Neural crest cell (in vitro differentiated cells): Measurements from ENCODE around the gene CCDC69. TPM values are rescaled to one million over a fixed set of nuclear protein-coding genes. Genes with fewer than 3 reads are reported as not detected.
A peak's percentile ranks its signal among the peaks of the same experiment; 100 is the strongest.

Experiments
- DNase-seq: peaks from one replicate; pipeline ENCODE4 v3.0.0; 2021; ENCODE audit warnings: low read depth, mixed read lengths, low spot score
- H3K27ac Mint-ChIP-seq: one replicate; pipeline ENCODE4 v1.8.0; 2021; ENCODE audit warnings: mild to moderate bottlenecking, mixed read lengths; ENCODE audit not compliant: unreplicated experiment
- H3K27me3 Mint-ChIP-seq: 2 replicates; pipeline ENCODE4 v1.8.0; 2021; ENCODE audit warnings: low read depth, mild to moderate bottlenecking, mixed read lengths
- H3K36me3 Mint-ChIP-seq: 2 replicates; pipeline ENCODE4 v1.8.0; 2021; ENCODE audit warnings: low read depth, mild to moderate bottlenecking, mixed read lengths
- H3K4me1 Mint-ChIP-seq: 2 replicates; pipeline ENCODE4 v1.8.0; 2021; ENCODE audit warnings: mixed read lengths
- H3K4me3 Mint-ChIP-seq: one replicate; pipeline ENCODE4 v1.8.0; 2021; ENCODE audit warnings: mild to moderate bottlenecking, mixed read lengths
- H3K9me3 Mint-ChIP-seq: 2 replicates; pipeline ENCODE4 v1.8.0; 2021; ENCODE audit warnings: mixed read lengths
- CTCF ChIP-seq: fragments of 200-600 bp; sonication (generic); conservative IDR thresholded peaks from 2 replicates; pipeline ENCODE4 v1.5.0; 2021; ENCODE audit warnings: antibody characterized with exemption, mild to moderate bottlenecking
- long read RNA-seq: library from polyadenylated mRNA; unstranded; transcript quantifications from one replicate; pipeline ENCODE4 v2.0.0, GENCODE V29; 2020
- total RNA-seq: library from RNA; stranded (reverse); gene quantifications from 2 replicates; pipeline ENCODE4 v1.2.1, GENCODE V29; 2021

The CCDC69 gene
- total RNA-seq, result 1.7 and 1.8 TPM in 2 replicates
- long read RNA-seq, result 0 reads

GRCh38 chr5:151223447-151224264, at the start of gene CCDC69:
Gene CCDC69, minus strand, starts transcription at chr5:151224092. Its CDS starts 122 bp downstream, at chr5:151223970.
- peak; percentile 69 for DNase-seq
- H3K4me3 Mint-ChIP-seq, result peak within 1 kb of the TSS; percentile 81
- H3K36me3 Mint-ChIP-seq, result no peaks in the 10 kb centered on the region
- H3K27ac Mint-ChIP-seq, result no peak within 1 kb of the TSS
- H3K27me3 Mint-ChIP-seq, result peaks cover 8% of the 10 kb centered on the region
- no peaks in the 10 kb centered on the region for H3K9me3 Mint-ChIP-seq
- TF ChIP-seq CTCF, result peak; percentile 35
- H3K4me1 Mint-ChIP-seq, result peaks cover 4% of the 10 kb centered on the region

GRCh38 chr5:151271336-151271735, 47.4 kb upstream of the CCDC69 start:
- Mint-ChIP-seq H3K4me3 (no peak overlapping the region), H3K9me3 (no peaks in the 10 kb centered on the region), H3K27ac (no peak overlapping the region), H3K27me3 (no peaks in the 10 kb centered on the region), H3K4me1 (no peaks in the 10 kb centered on the region), H3K36me3 (no peaks in the 10 kb centered on the region)
- no peak for TF ChIP-seq CTCF
- DNase-seq, result no peak

- no peak for TF ChIP-seq CTCF
- no peaks in the 10 kb centered on the region for H3K4me1 Mint-ChIP-seq
- no peak overlapping the region for H3K27ac Mint-ChIP-seq
- DNase-seq, result no peak
- H3K27me3 Mint-ChIP-seq, result no peaks in the 10 kb centered on the region
- H3K4me3 Mint-ChIP-seq, result no peak overlapping the region
- no peaks in the 10 kb centered on the region for H3K9me3 Mint-ChIP-seq
- H3K36me3 Mint-ChIP-seq, result no peaks in the 10 kb centered on the region
Observed at GRCh38 chr5:151270599-151270998, 46.7 kb upstream of the CCDC69 start.

GRCh38 chr5:151267491-151268260, 43.8 kb upstream of the CCDC69 start:
- no peaks in the 10 kb centered on the region for H3K4me1 Mint-ChIP-seq
- DNase-seq, result no peak
- no peak overlapping the region for H3K27ac Mint-ChIP-seq
- no peaks in the 10 kb centered on the region for H3K36me3 Mint-ChIP-seq
- no peaks in the 10 kb centered on the region for H3K9me3 Mint-ChIP-seq
- no peak for TF ChIP-seq CTCF
- no peak overlapping the region for H3K4me3 Mint-ChIP-seq
- no peaks in the 10 kb centered on the region for H3K27me3 Mint-ChIP-seq

GRCh38 chr5:151264113-151264512, 40.2 kb upstream of the CCDC69 start:
- Mint-ChIP-seq H3K4me1 (no peaks in the 10 kb centered on the region), H3K27ac (no peak overlapping the region), H3K27me3 (no peaks in the 10 kb centered on the region), H3K9me3 (no peaks in the 10 kb centered on the region), H3K4me3 (no peak overlapping the region), H3K36me3 (no peaks in the 10 kb centered on the region)
- TF ChIP-seq CTCF, result no peak
- no peak for DNase-seq
